MG63 (cell line): ENCODE measurements around the gene DOHH. TPM values are rescaled to one million over a fixed set of nuclear protein-coding genes. Genes with fewer than 3 reads are reported as not detected.
"Not testable (repeated sequence)": the region's sequence is repeated elsewhere in the genome, so short reads cannot be mapped to it uniquely, and the experiment has no call there.

Experiments used
- DNase-seq: peaks from one replicate; pipeline ENCODE4 v3.0.0-alpha.2; 2020
- H3K27me3 ChIP-seq: fragments of 250-450 bp; sonication (Bioruptor Pico); 2 replicates; pipeline ENCODE4 v1.5.1; 2020; ENCODE audit warnings: mild to moderate bottlenecking, moderate library complexity
- H3K36me3 ChIP-seq: fragments of 250-450 bp; sonication (Bioruptor Pico); 2 replicates; pipeline ENCODE4 v1.5.1; 2020; ENCODE audit warnings: mild to moderate bottlenecking, moderate library complexity
- H3K4me3 ChIP-seq: fragments of 250-450 bp; sonication (Bioruptor Pico); 2 replicates; pipeline ENCODE4 v1.5.1; 2020; ENCODE audit warnings: mild to moderate bottlenecking, moderate library complexity
- H3K9me3 ChIP-seq: fragments of 250-450 bp; sonication (Bioruptor Pico); 2 replicates; pipeline ENCODE4 v1.5.1; 2020; ENCODE audit warnings: mild to moderate bottlenecking, moderate library complexity
- total RNA-seq: library from RNA; depleted of rRNA; stranded (reverse); fragments of >200 nt; shearing (Covaris generic); gene quantifications from 2 replicates; pipeline ENCODE4 v1.2.3, GENCODE V29; 2014; ENCODE audit warnings: low replicate concordance

DOHH gene
- total RNA-seq, 1 experiment from 2014 or later = 34.5 TPM

GRCh38 chr19:3537101-3537437, 36.6 kb upstream of the DOHH start:
- Histone ChIP-seq H3K27me3 (no peaks in the 10 kb centered on the region), H3K36me3 (no peaks in the 10 kb centered on the region; the same call in 1 of the 2 replicates), H3K4me3 (no peak overlapping the region), H3K9me3 (no peaks in the 10 kb centered on the region)
- no peak for DNase-seq

DNA sequence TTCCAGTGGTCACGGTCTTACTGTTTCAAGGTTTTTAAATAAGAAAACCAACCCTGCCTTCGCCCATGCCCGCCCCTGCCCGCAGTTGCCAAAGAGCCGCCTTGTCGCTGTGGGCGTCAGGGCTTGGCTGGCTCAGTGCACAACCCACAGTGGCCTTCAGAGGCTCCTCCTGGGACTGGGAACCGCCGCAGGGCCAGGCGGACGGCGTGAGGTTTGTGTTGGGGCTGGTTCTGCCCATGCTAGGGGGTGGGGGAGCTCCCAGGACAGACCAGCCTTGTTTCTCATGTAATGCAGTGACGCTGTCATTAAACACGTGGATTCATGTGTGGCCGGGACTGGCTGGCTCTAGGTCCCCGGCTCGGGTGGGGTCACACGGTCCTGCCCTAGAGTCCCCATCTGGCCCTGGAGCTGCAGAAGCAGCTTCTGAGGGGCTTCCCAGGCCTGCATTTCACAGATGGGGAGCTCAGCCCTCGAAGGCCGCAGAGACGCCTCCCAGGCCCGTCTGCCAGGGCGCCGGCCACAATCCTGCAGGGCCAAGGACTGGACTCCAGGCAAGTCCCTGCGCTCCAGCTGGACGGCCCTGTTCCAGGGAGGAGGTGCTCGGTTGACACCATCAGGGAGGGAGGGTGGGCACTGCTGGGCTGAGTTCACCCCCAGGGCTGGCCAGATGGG, 36.1 kb upstream of the DOHH start:
- no peak overlapping the region for H3K4me3 ChIP-seq
- H3K27me3 ChIP-seq = no peaks in the 10 kb centered on the region
- no peaks in the 10 kb centered on the region; the same call in 1 of the 2 replicates for H3K36me3 ChIP-seq
- H3K9me3 ChIP-seq = no peaks in the 10 kb centered on the region
- DNase-seq = no peak

DNA sequence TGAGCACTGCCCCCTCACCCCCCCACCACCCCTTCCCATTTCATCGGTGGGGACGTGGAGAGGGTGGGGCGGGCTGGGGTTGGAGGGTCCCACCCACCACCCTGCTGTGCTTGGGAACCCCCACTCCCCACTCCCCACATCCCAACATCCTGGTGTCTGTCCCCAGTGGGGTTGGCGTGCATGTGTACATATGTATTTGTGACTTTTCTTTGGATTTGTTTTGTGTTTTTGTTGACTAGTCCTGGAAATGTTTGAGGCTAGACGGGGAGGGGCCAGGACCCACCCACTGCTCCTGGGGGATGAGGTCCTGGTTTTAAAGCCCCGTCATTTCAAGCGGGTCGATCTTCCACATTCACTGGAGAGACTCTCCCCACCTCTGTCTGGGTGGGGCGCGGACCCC, 35.5 kb upstream of the DOHH start:
- no peak for DNase-seq
- Histone ChIP-seq H3K9me3 (no peaks in the 10 kb centered on the region), H3K36me3 (peaks cover 3% of the 10 kb centered on the region; the same call in 1 of the 2 replicates), H3K4me3 (no peak overlapping the region), H3K27me3 (no peaks in the 10 kb centered on the region)

GRCh38 chr19:3535563-3535965, 35.1 kb upstream of the DOHH start:
- Histone ChIP-seq H3K36me3 (peaks cover 3% of the 10 kb centered on the region; the same call in 1 of the 2 replicates), H3K9me3 (no peaks in the 10 kb centered on the region), H3K27me3 (no peaks in the 10 kb centered on the region), H3K4me3 (no peak overlapping the region)
- no peak for DNase-seq

- Histone ChIP-seq H3K27me3 (no peaks in the 10 kb centered on the region), H3K36me3 (peaks cover 3% of the 10 kb centered on the region; the same call in 1 of the 2 replicates), H3K9me3 (no peaks in the 10 kb centered on the region), H3K4me3 (no peak overlapping the region)
- no peak for DNase-seq
These were observed 34.7 kb upstream of the DOHH start for GRCh38 chr19:3535235-3535535.

DNA sequence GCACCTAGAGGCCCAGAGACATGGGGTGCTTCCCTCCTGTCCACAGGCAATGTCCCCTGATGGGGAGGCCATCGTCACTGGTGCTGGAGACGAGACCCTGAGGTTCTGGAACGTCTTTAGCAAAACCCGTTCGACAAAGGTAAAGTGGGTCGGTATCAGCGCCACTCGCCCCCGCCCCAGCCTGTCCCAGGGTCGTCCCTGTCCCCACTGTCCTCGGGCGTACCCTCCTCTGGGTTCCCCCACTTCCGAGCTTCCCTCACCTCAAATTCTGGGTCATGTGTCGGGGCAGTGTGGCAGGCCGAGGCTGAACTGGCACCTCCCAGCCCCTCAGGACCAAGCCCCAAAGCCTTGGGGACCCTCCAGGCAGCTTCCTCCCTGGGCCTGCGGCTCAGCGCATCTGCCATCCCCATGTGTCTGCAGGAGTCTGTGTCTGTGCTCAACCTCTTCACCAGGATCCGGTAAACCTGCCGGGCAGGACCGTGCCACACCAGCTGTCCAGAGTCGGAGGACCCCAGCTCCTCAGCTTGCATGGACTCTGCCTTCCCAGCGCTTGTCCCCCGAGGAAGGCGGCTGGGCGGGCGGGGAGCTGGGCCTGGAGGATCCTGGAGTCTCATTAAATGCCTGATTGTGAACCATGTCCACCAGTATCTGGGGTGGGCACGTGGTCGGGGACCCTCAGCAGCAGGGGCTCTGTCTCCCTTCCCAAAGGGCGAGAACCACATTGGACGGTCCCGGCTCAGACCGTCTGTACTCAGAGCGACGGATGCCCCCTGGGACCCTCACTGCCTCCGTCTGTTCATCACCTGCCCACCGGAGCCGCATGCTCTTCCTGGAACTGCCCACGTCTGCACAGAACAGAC, 34.1 kb upstream of the DOHH start:
- H3K36me3 ChIP-seq = peaks cover 3% of the 10 kb centered on the region; the same call in 1 of the 2 replicates
- no peaks in the 10 kb centered on the region for H3K9me3 ChIP-seq
- H3K4me3 ChIP-seq = no peak overlapping the region
- no peak for DNase-seq
- no peaks in the 10 kb centered on the region for H3K27me3 ChIP-seq

GRCh38 chr19:3533563-3534216, 33.2 kb upstream of the DOHH start:
- peaks cover 3% of the 10 kb centered on the region; the same call in 1 of the 2 replicates for H3K36me3 ChIP-seq
- no peak overlapping the region for H3K4me3 ChIP-seq
- DNase-seq = no peak
- H3K9me3 ChIP-seq = no peaks in the 10 kb centered on the region
- no peaks in the 10 kb centered on the region for H3K27me3 ChIP-seq

GRCh38 chr19:3533033-3533432, 32.6 kb upstream of the DOHH start:
- Histone ChIP-seq H3K4me3 (no peak overlapping the region), H3K27me3 (no peaks in the 10 kb centered on the region), H3K36me3 (peaks cover 3% of the 10 kb centered on the region; the same call in 1 of the 2 replicates), H3K9me3 (no peaks in the 10 kb centered on the region)
- DNase-seq = no peak

DNA sequence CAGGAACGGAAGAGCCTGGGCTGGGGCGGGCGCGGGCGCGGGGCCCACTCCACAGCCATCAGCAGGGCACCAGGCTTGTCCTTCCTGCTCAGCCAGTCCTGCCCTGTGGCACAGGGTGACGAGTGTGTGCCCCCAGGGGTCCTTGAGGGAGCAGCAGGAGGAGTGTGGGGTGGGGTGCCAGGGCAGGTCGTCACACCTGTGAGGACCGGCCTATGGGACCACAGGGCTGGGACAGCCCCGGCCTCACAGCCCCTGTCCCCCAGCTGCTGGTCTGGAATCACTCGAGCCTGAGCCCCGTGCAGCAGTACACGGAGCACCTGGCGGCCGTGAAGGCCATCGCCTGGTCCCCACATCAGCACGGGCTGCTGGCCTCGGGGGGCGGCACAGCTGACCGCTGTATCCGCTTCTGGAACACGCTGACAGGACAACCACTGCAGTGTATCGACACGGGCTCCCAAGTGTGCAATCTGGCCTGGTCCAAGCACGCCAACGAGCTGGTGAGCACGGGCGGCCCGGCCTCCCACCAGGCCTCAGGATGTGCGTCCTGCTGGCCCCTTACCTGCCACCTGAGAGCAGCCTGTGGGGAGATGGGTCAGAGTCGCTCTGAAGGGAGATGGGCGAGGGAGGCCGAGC, 31.8 kb upstream of the DOHH start:
- no peak for DNase-seq
- no peak overlapping the region for H3K4me3 ChIP-seq
- no peaks in the 10 kb centered on the region for H3K9me3 ChIP-seq
- peaks cover 3% of the 10 kb centered on the region; the same call in 1 of the 2 replicates for H3K36me3 ChIP-seq
- no peaks in the 10 kb centered on the region for H3K27me3 ChIP-seq

- Histone ChIP-seq H3K4me3 (no peak overlapping the region), H3K27me3 (no peaks in the 10 kb centered on the region), H3K36me3 (peaks cover 3% of the 10 kb centered on the region; the same call in 1 of the 2 replicates), H3K9me3 (no peaks in the 10 kb centered on the region)
- no peak for DNase-seq
These were observed 31.2 kb upstream of the DOHH start for GRCh38 chr19:3531716-3532115.

GRCh38 chr19:3530389-3530788, 29.9 kb upstream of the DOHH start:
- DNase-seq = no peak
- Histone ChIP-seq H3K27me3 (no peaks in the 10 kb centered on the region), H3K36me3 (peaks cover 3% of the 10 kb centered on the region; the same call in 1 of the 2 replicates), H3K9me3 (no peaks in the 10 kb centered on the region), H3K4me3 (no peak overlapping the region)

DNA sequence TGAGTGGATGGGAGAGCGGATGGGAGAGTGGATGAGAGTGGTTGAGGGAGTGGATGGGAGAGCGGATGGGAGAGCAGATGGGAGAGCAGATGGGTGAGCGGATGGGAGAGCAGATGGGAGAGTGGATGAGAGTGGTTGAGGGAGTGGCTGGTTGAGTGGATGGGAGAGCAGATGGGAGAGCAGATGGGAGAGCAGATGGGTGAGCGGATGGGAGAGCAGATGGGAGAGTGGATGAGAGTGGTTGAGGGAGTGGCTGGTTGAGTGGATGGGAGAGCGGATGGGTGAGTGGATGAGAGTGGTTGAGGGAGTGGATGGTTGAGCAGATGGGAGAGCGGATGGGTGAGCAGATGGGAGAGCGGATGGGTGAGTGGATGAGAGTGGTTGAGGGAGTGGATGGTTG, 28.8 kb upstream of the DOHH start:
- not testable (repeated sequence) for DNase-seq, H3K27me3 ChIP-seq, H3K4me3 ChIP-seq, H3K36me3 ChIP-seq, H3K9me3 ChIP-seq

GRCh38 chr19:3528539-3529211, 28.2 kb upstream of the DOHH start:
- DNase-seq = no peak
- Histone ChIP-seq H3K9me3 (no peaks in the 10 kb centered on the region), H3K36me3 (peaks cover 3% of the 10 kb centered on the region; the same call in 1 of the 2 replicates), H3K4me3 (no peak overlapping the region), H3K27me3 (no peaks in the 10 kb centered on the region)

- no peak for DNase-seq
- H3K36me3 ChIP-seq = peaks cover 3% of the 10 kb centered on the region; the same call in 1 of the 2 replicates
- no peaks in the 10 kb centered on the region for H3K9me3 ChIP-seq
- H3K4me3 ChIP-seq = no peak overlapping the region
- H3K27me3 ChIP-seq = no peaks in the 10 kb centered on the region
These were observed 27.6 kb upstream of the DOHH start for GRCh38 chr19:3528080-3528479.

GRCh38 chr19:3527238-3527910, 26.9 kb upstream of the DOHH start:
- H3K9me3 ChIP-seq = no peaks in the 10 kb centered on the region
- no peak for DNase-seq
- H3K27me3 ChIP-seq = no peaks in the 10 kb centered on the region
- H3K4me3 ChIP-seq = no peak overlapping the region
- H3K36me3 ChIP-seq = peaks cover 3% of the 10 kb centered on the region; the same call in 1 of the 2 replicates
